DND-41 (cell line): ENCODE measurements around the gene METAP1D.

Experiments
- EZH2 ChIP-seq: IDR thresholded peaks from 3 replicates; pipeline ENCODE4 v1.6.1; 2012; ENCODE audit warnings: borderline replicate concordance, low read depth, mild to moderate bottlenecking, moderate library complexity, low read length, inconsistent platforms; ENCODE audit not compliant: severe bottlenecking
- TF ChIP-seq, protein P1 (sequence below): IDR thresholded peaks from 2 replicates; pipeline ENCODE4 v1.5.1; 2012; ENCODE audit warnings: borderline replicate concordance, low read length, moderate library complexity, mild to moderate bottlenecking; ENCODE audit not compliant: poor library complexity, severe bottlenecking; ENCODE audit errors: extremely low read depth

DNA sequence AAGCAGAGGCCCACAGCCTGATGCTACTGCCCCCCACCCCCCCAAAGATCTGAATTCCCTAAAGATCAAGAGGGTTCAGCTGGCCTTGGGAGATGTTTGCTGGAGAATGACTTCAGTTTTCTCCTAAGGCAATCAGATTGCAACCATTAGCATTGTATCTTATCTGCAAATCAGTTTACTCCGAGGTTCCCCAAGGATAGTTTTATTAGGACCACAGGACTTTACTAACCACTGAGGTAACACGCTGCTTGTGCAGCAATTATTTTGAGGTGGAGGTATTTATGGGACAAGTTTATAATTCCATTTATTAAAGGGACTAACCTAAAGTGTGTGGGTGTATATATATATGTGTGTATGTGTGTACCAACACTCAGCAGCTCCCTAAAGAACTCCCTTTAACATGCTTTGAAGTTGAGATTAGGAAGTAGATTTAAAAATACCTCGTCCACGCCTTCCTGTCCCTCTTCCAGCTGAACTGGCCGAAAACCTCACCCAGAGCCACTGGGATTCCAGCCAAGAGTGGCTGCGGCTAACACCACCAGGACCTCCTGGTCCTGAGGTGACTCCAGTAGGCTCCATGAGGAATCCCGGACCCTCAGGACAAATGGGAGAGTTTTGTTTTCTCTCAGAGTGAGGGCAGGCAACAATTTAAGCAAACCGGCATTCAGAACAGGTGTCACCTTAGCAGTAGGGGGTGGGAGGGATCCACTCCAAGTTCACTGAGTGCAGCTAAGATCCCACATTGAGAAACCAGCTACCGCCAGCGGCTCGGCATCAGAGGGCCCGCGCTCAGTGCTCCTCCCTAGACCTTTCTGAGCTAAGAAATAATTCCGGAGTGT lies 82.6 kb downstream of the METAP1D start:
- TF ChIP-seq, protein P1, sequence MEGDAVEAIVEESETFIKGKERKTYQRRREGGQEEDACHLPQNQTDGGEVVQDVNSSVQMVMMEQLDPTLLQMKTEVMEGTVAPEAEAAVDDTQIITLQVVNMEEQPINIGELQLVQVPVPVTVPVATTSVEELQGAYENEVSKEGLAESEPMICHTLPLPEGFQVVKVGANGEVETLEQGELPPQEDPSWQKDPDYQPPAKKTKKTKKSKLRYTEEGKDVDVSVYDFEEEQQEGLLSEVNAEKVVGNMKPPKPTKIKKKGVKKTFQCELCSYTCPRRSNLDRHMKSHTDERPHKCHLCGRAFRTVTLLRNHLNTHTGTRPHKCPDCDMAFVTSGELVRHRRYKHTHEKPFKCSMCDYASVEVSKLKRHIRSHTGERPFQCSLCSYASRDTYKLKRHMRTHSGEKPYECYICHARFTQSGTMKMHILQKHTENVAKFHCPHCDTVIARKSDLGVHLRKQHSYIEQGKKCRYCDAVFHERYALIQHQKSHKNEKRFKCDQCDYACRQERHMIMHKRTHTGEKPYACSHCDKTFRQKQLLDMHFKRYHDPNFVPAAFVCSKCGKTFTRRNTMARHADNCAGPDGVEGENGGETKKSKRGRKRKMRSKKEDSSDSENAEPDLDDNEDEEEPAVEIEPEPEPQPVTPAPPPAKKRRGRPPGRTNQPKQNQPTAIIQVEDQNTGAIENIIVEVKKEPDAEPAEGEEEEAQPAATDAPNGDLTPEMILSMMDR, result no peak
- TF ChIP-seq EZH2, result no peak
